ENCODE results near the gene IMPDH1.

DNA sequence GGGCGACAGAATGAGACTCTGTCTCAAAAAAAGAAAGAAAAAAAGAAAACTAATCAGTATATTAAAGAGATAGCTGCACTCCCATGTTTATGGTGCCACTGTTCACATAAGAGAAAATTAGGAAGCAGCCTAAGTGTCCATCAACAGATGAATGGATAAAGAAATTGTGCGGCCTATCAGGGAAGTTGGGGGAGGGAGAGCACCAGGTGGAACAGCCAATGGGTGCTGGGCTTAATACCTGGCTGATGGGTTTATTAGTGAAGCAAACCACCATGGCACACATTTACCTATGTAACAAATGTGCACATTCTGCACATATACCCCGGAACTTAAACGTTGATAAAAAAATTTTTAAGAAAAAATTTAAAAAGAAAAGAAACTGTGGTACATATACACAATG lies 39.3 kb downstream of the IMPDH1 start:
- TF ChIP-seq, protein P1, sequence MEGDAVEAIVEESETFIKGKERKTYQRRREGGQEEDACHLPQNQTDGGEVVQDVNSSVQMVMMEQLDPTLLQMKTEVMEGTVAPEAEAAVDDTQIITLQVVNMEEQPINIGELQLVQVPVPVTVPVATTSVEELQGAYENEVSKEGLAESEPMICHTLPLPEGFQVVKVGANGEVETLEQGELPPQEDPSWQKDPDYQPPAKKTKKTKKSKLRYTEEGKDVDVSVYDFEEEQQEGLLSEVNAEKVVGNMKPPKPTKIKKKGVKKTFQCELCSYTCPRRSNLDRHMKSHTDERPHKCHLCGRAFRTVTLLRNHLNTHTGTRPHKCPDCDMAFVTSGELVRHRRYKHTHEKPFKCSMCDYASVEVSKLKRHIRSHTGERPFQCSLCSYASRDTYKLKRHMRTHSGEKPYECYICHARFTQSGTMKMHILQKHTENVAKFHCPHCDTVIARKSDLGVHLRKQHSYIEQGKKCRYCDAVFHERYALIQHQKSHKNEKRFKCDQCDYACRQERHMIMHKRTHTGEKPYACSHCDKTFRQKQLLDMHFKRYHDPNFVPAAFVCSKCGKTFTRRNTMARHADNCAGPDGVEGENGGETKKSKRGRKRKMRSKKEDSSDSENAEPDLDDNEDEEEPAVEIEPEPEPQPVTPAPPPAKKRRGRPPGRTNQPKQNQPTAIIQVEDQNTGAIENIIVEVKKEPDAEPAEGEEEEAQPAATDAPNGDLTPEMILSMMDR (IDR thresholded peaks at IDR 0.05) = no peak
- no peak for TF ChIP-seq POLR2AphosphoS5 (IDR thresholded peaks at IDR 0.05; ENCODE audit: insufficient read depth in 1 of 2, low read depth in 1 of 2)
- no peak for TF ChIP-seq POLR2A (IDR thresholded peaks at IDR 0.05)

All from vagina (tissue), 2 donors.